Inferior parietal cortex (tissue), 1 donor: ENCODE results near the gene PSMB5.

Experiments
- DNase-seq: peaks from one replicate; pipeline ENCODE4 v3.0.0-alpha.2; 2016; ENCODE audit errors: extremely low spot score

PSMB5 gene

DNA sequence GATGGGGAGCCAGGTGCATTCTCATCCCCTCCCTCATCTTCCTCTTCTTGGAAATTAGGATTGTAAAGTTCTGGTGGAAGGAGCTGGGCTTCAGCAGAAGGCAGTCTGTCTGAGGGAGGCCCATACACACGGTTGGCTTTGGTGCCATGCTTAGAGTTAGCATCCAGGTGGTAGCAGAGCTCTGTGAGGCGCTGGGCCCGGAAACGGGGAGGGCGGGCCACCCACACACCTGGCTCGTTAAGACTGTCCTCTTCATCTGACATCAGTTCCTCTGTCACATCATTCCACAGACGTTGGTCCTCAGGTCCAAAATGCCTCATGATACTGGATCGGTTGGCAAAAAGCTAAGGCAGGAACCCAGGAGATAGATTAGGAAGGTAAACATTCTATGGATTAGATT is 47.4 kb downstream of the PSMB5 start:
- DNase-seq: no peak

DNA sequence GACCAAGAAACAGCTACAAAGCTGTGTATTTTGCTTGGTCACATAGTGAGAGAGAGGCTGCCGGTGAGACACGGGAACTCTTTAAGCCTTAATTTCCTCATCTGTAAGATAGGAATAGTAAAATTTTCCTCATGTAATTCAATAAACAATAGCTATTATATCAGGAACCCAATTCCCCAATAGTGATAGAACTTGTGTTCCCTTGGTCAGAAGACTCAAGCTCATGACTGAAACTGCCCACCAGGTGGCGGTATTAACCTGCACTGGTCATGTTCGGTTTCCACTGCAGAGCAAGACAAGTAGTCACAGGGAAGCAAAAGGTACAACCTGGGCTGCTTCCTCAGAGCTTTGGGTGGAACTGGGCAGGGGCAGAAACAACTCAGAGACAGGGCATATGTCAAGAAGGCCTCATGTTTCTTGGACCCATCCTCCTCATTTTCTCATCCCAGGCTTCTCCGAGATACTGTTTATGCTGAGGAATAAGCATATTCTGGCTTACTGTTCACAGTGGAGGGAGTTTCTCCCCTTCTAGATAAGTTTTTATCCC is 48.1 kb downstream of the PSMB5 start:
- DNase-seq: peak; percentile 97

DNA sequence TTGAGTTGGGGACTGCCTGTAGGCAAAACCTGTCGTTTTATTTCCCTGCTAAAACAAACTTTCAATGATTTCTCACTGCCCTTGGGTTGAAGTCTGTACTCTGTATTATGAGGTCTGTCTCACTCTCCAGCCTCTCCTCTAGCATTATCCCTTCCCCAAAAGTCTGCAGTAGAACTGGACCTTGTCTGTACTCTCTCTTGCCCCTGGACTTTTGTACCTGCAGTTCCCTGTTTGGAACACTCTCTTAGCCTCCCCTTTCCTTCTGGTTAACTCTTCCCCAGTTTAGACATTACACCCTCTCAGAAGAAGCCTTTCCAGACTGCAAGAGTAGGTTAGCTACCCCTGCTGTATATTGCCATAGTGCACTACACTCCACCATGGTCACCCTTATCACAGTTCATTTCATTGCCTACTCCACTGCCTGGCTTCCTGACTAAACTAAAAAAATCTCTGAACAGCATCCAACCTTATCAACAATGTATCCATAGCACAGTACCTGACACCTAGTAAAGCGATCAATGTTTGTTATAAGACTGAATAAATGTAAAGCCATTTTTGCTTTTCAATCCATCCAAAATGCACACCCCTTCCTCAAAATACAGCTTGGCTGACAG is 48.7 kb downstream of the PSMB5 start:
- DNase-seq: no peak

GRCh38 chr14:22984959-22985658 is 49.6 kb downstream of the PSMB5 start:
- DNase-seq: no peak

DNA sequence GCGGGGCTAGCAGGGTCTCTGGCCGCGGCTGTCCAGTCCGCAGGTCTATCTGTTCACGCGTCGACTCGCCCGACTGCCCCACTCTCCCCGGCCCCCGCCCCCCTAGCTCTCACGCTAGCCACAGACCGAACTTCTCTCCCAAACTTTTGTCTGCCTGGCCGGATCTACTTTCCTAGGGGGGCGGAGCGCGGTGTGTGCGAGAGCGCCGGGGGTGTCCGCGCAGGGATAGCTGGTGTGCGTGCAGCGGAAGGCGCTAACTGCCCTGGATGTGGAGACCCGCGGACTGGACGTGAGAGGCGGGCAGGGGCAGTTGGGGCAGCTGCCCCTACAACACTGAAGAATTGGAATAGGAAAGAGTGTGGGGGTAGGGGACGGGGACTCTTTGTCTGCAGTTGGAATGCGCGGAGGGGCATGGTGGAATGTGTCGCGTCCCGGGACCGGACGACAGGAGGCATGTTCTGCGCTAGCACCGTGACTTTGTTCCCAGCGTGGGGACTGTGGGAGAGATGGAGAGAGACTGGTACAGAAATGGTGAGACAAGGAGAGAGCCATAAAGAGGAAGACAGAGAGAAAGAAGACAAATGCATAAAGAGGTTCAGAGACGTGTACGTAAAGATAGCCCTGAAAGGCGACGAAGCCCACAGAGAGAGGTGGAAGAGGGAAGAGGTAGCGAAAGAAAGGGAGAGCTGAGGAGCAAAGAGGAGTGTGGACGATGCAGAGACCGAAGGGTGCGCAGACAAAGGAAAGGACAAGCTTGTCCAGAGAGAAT is 52.0 kb downstream of the PSMB5 start, which contains the start of gene AJUBA:
Gene AJUBA, minus strand, starts transcription at position 75 of the 769 bp plus-strand sequence. CDS start 285 bp downstream, outside the sequence.
- DNase-seq: no peak

DNA sequence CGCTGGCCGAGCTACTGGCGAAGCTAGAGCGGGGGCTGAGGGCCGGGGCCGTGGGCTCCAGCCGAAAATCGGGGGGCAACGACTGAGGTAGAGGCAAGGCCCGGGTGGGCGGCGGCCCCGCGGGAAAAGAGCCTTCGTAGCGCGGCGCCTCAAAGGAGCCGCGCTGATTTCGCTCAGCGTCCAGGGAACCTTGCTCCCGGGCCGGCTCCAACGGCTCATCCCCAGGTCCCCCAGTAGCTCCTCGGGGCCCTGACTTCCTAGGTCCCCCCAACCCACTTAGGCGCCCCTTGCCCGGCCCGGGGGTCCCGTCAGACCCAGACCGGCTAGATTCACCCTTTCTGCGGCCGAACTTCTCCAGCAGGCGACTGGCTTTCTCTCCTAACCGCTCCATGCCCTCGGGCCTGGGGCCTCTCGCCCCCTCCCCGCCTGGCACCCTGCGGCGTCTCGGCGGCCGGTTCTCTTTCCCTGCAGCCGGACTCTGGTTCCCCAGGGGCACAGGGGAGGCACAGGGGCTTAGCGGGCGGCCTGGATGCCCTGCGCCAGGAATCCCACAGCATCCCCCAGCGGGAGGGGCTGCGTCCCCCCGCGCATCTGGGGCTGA is 52.7 kb downstream of the PSMB5 start:
- no peak for DNase-seq

- no peak for DNase-seq
Measured at GRCh38 chr14:22981090-22981875, 53.4 kb downstream of the PSMB5 start.

- no peak for DNase-seq
Measured at GRCh38 chr14:22980672-22981089, 54.0 kb downstream of the PSMB5 start.

DNA sequence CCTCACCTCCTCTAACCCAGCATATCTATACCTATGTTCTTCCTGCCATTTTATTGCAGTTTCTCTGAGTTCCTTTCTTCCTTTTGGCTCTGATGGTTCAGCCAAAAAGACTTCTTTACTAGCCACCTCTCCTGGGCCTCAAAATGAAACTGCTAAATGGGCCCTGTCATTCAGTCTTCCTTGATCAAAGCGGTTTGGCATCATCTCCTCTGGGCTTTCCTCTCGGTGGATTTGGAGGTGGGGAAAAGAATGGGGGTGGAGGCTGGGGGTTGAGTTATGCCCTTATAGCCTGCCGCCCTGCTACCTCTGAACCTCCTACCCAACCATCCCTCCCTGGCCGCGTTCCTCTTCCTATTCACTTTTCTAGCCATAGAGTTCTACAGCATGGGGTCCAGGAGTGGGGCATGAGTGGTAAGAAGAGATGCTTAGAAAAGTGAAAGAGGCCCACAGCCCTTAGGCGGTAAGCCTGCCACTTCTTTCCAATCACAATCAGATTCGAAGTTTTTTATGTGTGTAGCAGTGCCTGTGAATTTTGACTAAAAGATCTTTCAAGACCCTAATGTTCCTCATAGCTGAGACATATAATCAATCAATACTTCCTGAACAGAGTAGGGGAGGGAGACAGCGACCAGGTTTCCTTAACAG is 54.8 kb downstream of the PSMB5 start:
- no peak for DNase-seq

GRCh38 chr14:22978981-22979671 is 55.6 kb downstream of the PSMB5 start:
- DNase-seq: no peak

GRCh38 chr14:22978487-22978837 is 56.2 kb downstream of the PSMB5 start:
- DNase-seq: no peak

DNA sequence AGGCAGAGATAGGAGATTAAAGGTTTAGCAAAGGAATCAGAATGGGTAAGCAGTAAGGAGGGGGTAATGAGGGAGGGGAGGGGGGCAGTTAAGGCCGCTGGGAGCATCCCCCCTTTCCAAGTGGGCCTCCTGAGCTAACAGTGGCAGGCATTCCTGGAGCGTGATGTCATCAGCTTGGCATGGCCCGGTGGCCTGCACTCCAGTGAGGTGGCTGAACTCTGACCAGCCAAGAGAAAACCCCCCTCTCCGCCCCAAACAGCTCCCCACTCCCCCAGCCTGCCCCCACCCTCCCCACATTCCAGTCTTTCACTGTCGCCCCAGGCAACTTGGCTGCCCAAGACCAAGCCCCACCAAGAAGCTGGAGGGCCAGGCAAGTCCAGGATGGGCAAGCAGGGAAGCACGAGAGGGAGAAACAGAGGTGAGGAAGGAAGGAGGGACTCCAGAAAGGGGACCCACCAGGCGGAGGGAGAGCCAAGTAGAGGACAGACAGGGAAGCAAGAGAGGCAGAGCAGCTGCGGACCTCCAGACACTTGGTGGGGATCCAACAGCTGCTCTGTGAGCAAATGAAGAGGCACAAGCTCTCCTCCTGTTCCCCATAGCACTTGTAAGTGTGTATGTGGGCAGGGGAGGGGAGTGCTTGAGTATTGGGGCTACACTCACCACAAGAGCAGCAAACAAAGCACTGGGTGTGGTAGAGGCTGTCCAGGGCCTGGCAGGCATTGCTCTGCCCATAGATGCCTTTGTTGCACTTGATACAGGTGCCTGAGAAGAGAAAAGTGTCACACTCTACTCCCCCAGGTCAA is 56.8 kb downstream of the PSMB5 start:
- no peak for DNase-seq

DNA sequence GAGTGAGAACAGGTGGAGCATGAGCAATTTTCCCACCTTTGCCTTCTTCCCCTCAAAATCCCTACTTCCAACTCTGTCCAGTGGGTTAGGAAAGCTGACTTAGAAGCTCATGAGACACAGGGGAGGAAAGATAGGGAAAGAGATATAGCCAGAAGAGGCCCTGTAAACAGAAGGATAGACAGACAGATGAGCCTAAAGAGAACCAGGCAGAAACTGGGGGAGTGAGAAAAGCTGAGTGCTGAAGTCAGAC is 57.3 kb downstream of the PSMB5 start:
- no peak for DNase-seq

GRCh38 chr14:22976620-22977433 is 57.9 kb downstream of the PSMB5 start:
- no peak for DNase-seq
